ENCODE measurements around the gene RUNDC1.
A peak's percentile ranks its signal among the peaks of the same experiment; 100 is the strongest.
"Not testable (repeated sequence)": the region's sequence is repeated elsewhere in the genome, so short reads cannot be mapped to it uniquely, and the experiment has no call there.

Gene RUNDC1

GRCh38 chr17:42991471-42991870, 11.1 kb downstream of the RUNDC1 start:
- no peak for DNase-seq (ENCODE audit: low read depth in 2 of 2)

GRCh38 chr17:42992872-42993271, 12.5 kb downstream of the RUNDC1 start:
- no peak for DNase-seq (ENCODE audit: low read depth in 2 of 2)

GRCh38 chr17:42993913-42994312, 13.5 kb downstream of the RUNDC1 start:
- not testable (repeated sequence) for DNase-seq (ENCODE audit: low read depth in 2 of 2)

- DNase-seq (ENCODE audit: low read depth in 2 of 2): no peak
These were observed 17.1 kb downstream of the RUNDC1 start for GRCh38 chr17:42997390-42997983.

GRCh38 chr17:42997984-42998938, 17.9 kb downstream of the RUNDC1 start, which contains the start of gene RPL27:
TSS of gene RPL27 (plus strand) at chr17:42998419. CDS start at chr17:42998751, 332 bp downstream.
- peak; percentile 100 for DNase-seq (ENCODE audit: low read depth in 2 of 2)

GRCh38 chr17:42999003-42999525, 18.7 kb downstream of the RUNDC1 start:
- DNase-seq (ENCODE audit: low read depth in 2 of 2): no peak

GRCh38 chr17:43000894-43001293, 20.5 kb downstream of the RUNDC1 start:
- DNase-seq (ENCODE audit: low read depth in 2 of 2): not testable (repeated sequence)

- no peak for DNase-seq (ENCODE audit: low read depth in 2 of 2)
These were observed 23.3 kb downstream of the RUNDC1 start for GRCh38 chr17:43003542-43004172.

- DNase-seq (ENCODE audit: low read depth in 2 of 2): no peak
These were observed 26.5 kb downstream of the RUNDC1 start, which contains the start of gene IFI35 for GRCh38 chr17:43006639-43007551. TSS of gene IFI35 (plus strand) at chr17:43006784. CDS start at chr17:43006948, 164 bp downstream.

GRCh38 chr17:43010667-43011308, 30.4 kb downstream of the RUNDC1 start:
- DNase-seq (ENCODE audit: low read depth in 2 of 2): no peak

GRCh38 chr17:43011728-43012472, 31.5 kb downstream of the RUNDC1 start:
- DNase-seq (ENCODE audit: low read depth in 2 of 2): no peak

- no peak for DNase-seq (ENCODE audit: low read depth in 2 of 2)
These were observed 32.9 kb downstream of the RUNDC1 start for GRCh38 chr17:43013296-43013695.

- no peak for DNase-seq (ENCODE audit: low read depth in 2 of 2)
These were observed 33.8 kb downstream of the RUNDC1 start for GRCh38 chr17:43014020-43014648.

GRCh38 chr17:43014649-43015542, 34.5 kb downstream of the RUNDC1 start:
- DNase-seq (ENCODE audit: low read depth in 2 of 2): no peak

GRCh38 chr17:43015579-43015978, 35.2 kb downstream of the RUNDC1 start:
- DNase-seq (ENCODE audit: low read depth in 2 of 2): no peak

GRCh38 chr17:43016216-43016615, 35.9 kb downstream of the RUNDC1 start:
- DNase-seq (ENCODE audit: low read depth in 2 of 2): no peak

GRCh38 chr17:43018008-43018853, 37.9 kb downstream of the RUNDC1 start:
- DNase-seq (ENCODE audit: low read depth in 2 of 2): no peak
